HG02970 (cell line): ENCODE data around the gene FCRL3.
A peak's percentile ranks its signal among the peaks of the same experiment; 100 is the strongest.

ENCODE experiments used
- ATAC-seq: cut with Tn5 transposase; IDR thresholded peaks from one replicate; pipeline ENCODE4 v1.9.1; 2021; ENCODE audit warnings: mild to moderate bottlenecking, moderate library complexity, moderate number of reproducible peaks; ENCODE audit not compliant: unreplicated experiment, low FRiP score

Gene FCRL3

DNA sequence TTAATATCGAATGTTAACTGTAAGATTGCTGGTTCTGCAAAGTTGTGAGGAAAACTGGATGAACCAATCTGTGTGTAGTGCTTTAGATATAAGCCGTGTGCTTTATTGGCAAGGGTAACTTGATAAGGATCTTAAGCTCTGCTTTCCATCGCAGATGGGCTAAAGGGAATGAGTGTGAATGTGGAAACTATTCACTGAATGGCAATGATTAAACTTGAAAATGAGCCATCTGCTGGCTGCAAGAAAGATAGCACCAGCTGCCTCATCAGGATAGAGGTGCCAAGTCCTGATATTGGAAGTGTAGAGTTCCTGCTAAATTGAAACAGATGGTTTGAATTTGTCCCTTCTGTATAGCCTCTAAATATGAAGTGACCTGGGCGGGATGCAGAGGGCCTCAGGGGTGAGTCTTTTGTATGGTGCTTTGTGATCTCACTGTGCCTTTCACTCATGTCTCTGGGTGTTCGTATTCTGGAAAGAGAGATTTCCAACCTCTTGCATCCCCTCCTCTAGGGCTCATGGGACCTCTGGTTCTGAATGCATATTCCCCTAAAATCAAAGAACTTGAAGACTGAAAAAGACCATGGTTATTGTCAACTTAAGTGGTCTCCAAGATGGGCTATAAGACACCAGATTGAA is 9.2 kb downstream of the FCRL3 start:
- ATAC-seq = no peak

DNA sequence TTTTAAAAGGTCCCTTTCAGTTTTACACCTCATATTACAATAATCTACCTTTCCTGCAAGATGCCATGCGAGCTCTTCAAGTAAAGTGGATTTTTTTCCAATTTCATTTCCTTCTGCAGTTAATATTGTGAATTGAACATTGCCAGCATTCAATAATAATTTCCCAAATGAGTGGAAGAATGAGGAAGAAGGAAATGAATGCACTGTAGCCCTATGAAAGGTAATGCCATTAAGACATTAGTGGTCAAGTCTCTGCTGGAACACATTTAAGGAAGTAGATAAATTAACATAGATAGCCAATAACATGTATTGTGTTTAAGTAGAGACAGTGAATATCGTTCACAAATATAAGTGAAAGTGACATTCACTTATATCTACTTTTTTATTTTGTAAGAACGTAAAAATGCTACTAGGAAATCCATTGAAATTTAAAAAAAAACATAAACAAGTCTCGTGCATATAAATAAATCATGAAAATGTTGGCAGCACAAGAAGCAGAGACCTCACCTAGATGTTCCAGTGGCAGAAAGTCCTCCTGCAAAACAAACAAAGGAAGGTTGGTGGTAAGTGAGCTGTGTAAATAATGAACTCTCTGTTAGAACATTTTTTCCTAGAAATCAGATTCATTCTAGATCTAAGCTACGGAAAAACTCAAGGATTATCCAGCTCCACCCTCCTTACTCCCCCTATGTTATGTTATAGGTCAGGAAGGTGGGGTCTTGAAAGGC is 17.7 kb downstream of the FCRL3 start:
- no peak for ATAC-seq

DNA sequence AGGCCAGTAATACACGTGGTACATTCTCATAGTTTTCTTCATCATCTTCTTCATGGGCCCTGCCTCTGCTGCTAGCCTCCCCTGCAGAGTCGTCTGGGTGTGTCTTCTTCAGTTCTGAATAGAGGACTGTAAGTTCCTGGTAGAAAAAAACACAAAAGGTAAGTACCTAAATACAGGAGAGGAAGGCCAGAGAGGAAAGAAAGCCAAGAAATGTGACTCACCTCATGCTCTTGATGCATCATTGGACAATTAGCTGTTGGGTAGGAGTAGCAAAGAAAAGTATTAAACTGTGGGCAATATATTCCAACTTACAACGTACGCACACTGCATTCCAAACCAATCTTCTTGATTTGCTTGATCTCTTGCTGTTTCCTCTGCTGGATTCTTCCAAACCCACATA is 21.8 kb downstream of the FCRL3 start:
- no peak for ATAC-seq

DNA sequence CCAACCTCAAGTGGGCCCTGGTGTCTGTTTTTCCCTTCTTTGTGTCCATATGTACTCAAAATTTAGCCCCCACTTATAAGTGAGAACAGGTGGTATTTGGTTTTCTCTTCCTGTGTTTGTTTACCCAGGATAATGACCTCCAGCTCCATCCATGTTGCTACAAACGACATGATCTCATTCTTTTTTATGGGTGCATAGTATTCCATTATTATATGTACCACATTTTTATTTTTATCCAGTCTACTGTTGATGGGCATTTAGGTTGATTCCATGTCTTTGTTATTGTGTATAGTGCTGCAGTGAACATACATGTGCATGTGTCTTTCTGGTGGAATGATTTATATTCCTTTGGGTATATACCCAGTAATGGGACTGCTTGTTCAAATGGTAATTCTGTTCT is 27.6 kb downstream of the FCRL3 start:
- ATAC-seq = no peak

DNA sequence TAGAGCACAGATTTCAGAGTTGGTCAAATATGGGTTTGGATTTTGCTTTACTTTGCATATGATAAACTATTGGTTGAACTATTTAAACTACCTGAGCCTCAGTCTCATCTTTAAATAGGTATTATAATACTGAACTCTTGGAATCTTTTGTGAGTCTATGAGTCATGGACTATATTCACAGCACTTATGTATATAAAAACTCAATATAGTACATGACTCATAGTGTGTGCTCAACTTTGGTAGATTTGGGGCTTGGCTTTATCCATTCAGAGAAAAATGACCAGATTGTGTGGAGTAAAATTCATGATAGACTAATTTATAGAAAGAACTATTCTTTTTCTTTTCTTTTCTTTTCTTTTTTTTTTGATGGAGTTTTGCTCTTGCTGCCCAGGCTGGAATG is 28.7 kb downstream of the FCRL3 start:
- ATAC-seq = no peak

DNA sequence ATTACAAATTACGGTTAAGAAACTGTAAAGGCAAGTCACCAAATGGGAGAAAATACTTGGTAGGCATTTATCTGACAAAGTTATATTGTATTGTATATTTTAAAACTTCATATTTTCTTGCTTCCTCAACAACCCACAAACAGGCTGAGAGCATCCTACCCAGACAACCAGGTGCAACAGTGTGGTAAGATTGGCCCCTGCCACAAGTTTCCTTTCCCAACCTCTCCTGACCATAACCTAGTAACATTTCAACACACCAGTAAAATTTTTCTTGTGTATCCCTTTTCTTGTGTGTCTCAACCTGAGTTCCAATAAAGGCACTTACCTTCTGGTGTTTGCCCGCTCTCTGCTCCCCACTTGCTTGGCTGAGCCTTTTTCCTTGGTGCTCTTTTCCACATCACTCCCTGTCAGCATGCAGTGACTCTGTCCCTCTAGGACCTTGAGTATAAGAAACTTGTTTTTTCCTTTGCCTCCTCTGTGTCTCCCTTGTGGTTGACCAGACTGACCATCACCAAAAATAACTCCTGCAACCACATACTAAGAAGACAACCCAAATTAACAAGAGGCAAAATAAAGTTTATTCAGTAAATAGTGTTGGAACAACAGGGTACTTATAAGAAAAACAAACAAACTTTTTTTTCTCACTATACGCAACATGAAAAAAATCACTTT is 40.9 kb downstream of the FCRL3 start:
- ATAC-seq = no peak

DNA sequence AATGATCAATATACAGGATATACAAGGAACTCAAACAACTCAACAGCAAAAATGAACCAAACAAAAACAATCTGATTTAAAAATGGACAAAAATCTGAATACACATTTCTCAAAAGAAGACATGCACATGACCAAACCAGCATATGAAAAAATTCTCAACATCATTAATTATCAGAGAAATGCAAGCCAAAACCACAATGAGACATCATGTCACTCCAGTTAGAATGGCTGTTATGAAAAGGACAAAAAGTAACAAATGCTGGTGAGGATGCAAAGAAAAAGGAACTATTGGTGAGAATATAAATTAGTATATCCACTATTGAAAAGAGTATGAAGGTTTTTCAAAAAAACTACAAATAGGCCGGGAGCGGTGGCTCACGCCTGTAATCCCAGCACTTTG is 42.0 kb downstream of the FCRL3 start:
- ATAC-seq = no peak

DNA sequence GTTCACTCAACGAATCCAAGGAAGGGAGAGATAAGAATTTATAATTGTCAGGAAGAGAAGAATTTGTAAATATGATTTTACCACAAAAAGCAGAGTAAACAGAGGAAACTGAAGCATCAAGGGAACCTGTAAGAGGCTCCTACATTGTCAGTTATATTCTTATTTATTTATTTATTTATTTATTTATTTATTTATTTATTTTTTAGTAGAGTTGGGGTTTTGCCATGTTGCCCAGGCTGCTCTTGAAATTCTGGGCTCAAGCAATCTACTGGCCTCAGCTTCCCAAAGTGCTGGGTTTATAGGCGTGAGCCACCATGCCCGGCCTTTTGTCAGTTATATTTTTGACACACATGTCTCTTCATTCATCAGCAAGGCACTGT is 47.1 kb downstream of the FCRL3 start:
- no peak for ATAC-seq

DNA sequence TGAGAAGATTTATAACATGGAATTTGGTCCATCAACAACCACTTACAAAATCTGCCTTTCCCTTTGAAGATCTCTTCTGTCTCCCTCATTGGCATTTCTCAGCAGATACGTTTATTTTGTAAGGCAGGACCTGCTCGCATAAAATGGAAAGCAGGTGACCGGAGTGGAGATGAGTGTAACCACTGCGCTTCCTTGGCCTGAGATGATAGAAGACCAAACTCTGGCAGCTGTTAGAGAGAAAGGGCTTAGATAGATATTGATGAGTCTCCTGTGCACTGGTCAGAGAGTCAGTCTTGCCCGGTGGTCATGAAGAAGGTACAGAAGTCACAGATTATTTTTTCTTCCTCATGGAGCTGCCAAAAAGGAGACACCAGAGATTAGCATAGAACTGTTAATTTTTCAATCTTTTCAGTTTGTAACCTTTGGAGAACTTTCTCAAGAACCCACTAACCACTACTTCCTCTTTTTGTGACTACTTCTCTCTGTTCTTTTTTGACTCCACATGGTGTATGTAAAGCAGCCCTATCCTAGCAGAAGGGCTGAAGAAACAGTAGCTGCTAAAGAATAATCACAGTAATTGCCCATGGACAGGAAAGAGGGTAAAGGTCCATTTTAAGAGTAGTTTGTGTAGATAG is 47.6 kb downstream of the FCRL3 start:
- peak; percentile 76 for ATAC-seq

DNA sequence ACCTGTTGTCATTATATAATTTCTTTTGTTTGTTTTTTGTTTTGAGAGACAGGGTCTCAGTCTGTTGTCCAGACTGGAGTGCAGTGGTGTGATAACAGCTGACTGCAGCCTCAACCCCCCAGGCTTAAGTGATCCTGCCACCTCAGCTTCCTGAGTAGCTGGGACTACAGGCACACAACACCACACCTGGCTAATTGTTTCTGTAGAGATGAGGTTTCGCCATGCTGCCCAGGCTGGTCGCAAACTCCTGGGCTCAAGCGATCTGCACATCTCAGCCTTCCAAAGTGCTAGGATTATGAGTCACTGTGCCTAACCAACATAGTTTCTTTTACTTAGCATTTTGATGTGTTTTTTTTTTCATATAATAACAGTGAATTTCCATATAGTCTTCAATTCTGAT is 52.3 kb downstream of the FCRL3 start:
- no peak for ATAC-seq

DNA sequence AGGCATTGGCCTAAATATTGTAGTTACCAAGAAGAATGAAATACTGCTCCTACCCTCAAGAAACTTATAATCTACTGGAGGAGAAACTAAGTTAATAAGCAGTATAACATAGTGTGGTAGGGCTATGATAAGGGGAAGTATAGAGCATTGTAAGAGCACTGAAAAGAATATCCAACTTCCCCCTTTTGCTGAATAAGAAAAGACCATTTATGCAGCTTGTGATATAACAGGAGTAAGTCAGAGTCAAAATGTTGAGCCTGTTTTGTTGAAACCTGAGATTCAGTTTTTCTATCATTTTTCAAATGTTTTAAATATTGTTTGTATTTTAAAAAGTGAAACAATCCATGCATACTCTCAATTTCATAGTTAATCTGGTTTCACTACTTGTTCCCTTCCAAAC is 54.4 kb downstream of the FCRL3 start:
- ATAC-seq = no peak

DNA sequence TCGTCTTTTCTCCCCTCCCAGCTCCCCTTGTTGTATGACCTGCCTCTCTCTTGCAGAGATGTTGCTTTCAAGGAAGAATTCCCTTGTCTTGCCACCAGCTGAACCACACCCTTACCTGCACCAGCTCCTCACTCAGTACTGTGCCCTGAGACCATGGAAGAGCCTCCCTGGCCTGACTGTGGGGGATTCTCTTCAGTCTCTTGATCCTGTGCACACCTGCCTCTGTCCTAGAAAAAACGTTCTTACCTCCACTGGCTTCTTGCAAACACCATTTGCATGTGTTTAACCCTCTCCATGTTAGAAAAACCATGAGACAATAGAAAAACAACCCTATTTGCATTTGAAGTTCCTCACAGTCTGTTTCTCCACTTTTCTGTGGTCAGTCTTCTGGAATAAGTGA is 59.4 kb downstream of the FCRL3 start:
- ATAC-seq = no peak

DNA sequence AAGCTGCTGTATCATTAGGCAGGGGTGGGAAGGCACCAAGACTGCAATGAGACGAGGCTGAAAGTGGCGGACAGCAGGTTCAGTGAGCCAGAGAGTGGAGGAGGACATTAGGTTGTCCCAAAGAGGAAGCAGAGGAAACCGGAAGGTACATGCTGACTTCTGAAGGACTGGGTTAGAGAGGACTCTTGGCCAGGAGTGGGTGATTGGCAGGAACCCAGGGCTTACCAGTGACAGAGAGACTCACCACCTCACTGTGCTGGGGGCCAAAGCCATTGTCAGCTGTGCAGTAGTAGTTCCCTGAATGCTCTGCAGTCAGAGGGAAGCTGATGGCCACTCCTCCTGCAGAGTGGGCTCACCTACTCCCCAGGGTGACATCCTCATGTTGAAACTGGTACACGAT is 60.8 kb downstream of the FCRL3 start:
- no peak for ATAC-seq

DNA sequence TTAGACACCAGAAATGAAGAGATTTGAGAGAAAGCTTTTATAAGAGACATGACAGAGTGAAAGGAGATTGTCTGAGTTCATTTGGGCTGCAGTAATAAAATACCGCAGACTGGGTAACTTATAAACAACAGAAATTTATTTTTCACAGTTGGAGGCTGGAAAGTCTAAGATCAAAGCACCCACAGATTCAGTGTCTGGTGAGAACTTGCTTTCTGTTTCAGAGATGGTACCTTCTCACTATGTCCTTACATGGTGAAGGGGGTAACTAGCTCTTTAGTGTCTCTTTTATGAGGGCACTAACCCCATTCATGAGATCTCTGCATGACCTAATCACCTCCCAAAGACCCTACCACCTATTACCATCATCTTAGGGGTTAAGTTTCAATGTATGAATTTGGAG is 71.8 kb downstream of the FCRL3 start:
- ATAC-seq = no peak
